ENCODE measurements around the gene CCND3. TPM values are rescaled to one million over a fixed set of nuclear protein-coding genes. Genes with fewer than 3 reads are reported as not detected.

The CCND3 gene
- polyA plus RNA-seq, 1 experiment, result 25.8 TPM

DNA sequence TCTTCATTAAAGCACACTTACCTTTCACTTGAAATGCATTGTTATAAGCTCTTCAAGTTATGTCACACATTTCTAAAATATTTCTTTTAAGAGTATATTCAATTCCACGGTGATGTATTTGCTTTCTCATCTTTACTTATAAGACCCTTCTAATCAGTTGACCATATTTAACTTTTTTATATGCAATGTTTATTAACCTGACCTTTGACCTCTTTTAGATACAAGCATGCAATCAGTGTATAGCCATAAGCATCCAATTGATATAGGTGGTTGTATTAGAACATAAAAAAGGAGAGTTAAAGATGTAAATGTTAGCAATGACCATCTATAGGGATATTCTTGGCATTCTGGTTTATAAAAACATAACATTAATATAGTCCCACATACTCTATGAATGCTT lies 55.7 kb downstream of the CCND3 start:
- H3K4me3 ChIP-seq (ENCODE audit: low read depth, low read length), result no peak overlapping the region
- POLR2A ChIA-PET, result no interaction called here
- CTCF ChIA-PET, result interaction anchor here (1.5 to 2.0 kb wide), 3 partner anchors 35 to 158 kb away, joined by 5 to 8 read pairs (median 5); partner anchors contain the start of genes BYSL, MED20 and TOMM6
- H3K27me3 ChIP-seq (ENCODE audit: control insufficient read depth, insufficient read depth, low read length), result no peaks in the 10 kb centered on the region
- no peak overlapping the region for H3K27ac ChIP-seq (ENCODE audit: low read depth, low read length)
- TF ChIP-seq, protein P1, sequence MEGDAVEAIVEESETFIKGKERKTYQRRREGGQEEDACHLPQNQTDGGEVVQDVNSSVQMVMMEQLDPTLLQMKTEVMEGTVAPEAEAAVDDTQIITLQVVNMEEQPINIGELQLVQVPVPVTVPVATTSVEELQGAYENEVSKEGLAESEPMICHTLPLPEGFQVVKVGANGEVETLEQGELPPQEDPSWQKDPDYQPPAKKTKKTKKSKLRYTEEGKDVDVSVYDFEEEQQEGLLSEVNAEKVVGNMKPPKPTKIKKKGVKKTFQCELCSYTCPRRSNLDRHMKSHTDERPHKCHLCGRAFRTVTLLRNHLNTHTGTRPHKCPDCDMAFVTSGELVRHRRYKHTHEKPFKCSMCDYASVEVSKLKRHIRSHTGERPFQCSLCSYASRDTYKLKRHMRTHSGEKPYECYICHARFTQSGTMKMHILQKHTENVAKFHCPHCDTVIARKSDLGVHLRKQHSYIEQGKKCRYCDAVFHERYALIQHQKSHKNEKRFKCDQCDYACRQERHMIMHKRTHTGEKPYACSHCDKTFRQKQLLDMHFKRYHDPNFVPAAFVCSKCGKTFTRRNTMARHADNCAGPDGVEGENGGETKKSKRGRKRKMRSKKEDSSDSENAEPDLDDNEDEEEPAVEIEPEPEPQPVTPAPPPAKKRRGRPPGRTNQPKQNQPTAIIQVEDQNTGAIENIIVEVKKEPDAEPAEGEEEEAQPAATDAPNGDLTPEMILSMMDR (IDR thresholded peaks at IDR 0.05; ENCODE audit: low read depth, low read length), result no peak
- no peaks in the 10 kb centered on the region for H3K9me3 ChIP-seq (ENCODE audit: control insufficient read depth, insufficient read depth, low read length)
- DNase-seq (ENCODE audit: low read depth, low spot score), result no peak

DNA sequence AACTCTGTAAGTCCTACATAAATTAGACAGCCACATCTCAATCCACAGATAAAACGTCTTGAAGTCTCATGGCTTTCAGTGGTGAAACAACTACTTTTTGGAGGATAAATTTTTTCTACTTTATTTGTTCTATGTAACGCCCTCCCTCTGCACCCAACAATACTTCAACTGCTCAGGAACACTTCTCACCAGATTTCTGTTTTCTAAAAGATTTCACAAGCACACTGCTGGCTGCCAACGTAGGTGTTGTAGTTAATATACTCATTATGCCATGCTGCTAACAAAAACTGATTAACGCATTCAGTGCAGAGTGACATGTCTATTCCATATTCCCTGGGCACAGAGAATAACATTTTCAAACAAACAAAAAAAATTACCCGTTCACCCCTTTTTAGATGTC lies 56.7 kb downstream of the CCND3 start:
- Histone ChIP-seq H3K27ac (ENCODE audit: low read depth, low read length) (no peak overlapping the region), H3K4me3 (ENCODE audit: low read depth, low read length) (no peak overlapping the region), H3K27me3 (ENCODE audit: control insufficient read depth, insufficient read depth, low read length) (no peaks in the 10 kb centered on the region), H3K9me3 (ENCODE audit: control insufficient read depth, insufficient read depth, low read length) (no peaks in the 10 kb centered on the region)
- CTCF ChIA-PET, result interaction anchor here (1.4 to 2.0 kb wide), 2 partner anchors 36 kb away, joined by 4 to 8 read pairs; partner anchors contain the start of genes BYSL and MED20
- TF ChIP-seq, protein P1 (IDR thresholded peaks at IDR 0.05; ENCODE audit: low read depth, low read length), result no peak
- no peak for DNase-seq (ENCODE audit: low read depth, low spot score)
- POLR2A ChIA-PET, result no interaction called here

Small RNAs within 50 kb of the gene (small RNA-seq; reads per million reads assigned to genes)
- not detected for gene RF00019 (ENCODE audit: insufficient read length, low read depth)

Other genes with a start within 250 kb of the CCND3 start
- 3.9 and 4.3 TPM in 2 replicates for gene TFEB, start 206.2 kb downstream of the CCND3 start, polyA plus RNA-seq (2011; rRNA removed)
- not detected in 2 replicates for gene PGC, start 194.4 kb downstream of the CCND3 start, polyA plus RNA-seq (2011; rRNA removed)
- 2.2 and 2.6 TPM in 2 replicates for gene FRS3, start 161.9 kb downstream of the CCND3 start, polyA plus RNA-seq (2011; rRNA removed)
- gene PRICKLE4, start 161.0 kb downstream of the CCND3 start, polyA plus RNA-seq (2011; rRNA removed), result 0.12 TPM in 1 of 2 replicates, not detected in the other
- gene TOMM6, start 154.1 kb downstream of the CCND3 start, polyA plus RNA-seq (2011; rRNA removed), result 165 and 192 TPM in 2 replicates
- 2.9 and 3.0 TPM in 2 replicates for gene USP49, start 46.4 kb downstream of the CCND3 start, polyA plus RNA-seq (2011; rRNA removed)
- gene MED20, start 20.7 kb downstream of the CCND3 start, polyA plus RNA-seq (2011; rRNA removed), result 45.0 and 48.6 TPM in 2 replicates
- 18.1 and 25.1 TPM in 2 replicates for gene BYSL, start 20.3 kb downstream of the CCND3 start, polyA plus RNA-seq (2011; rRNA removed)
- gene TAF8, start 108.7 kb upstream of the CCND3 start, polyA plus RNA-seq (2011; rRNA removed), result 14.6 and 15.0 TPM in 2 replicates
- gene C6orf132, start 200.8 kb upstream of the CCND3 start, polyA plus RNA-seq (2011; rRNA removed), result 0.68 and 1.1 TPM in 2 replicates
- gene GUCA1A, start 231.6 kb upstream of the CCND3 start, polyA plus RNA-seq (2011; rRNA removed), result 1.5 and 1.9 TPM in 2 replicates